22Rv1 (cell line): ENCODE measurements around the gene PYY.

Source experiments
- CTCF ChIP-seq: fragments of 450-650 bp; IDR thresholded peaks from 2 replicates; pipeline ENCODE4 v1.5.1; 2017; ENCODE audit warnings: mild to moderate bottlenecking
- ZFX ChIP-seq: fragments of 450-650 bp; IDR thresholded peaks from 2 replicates; pipeline ENCODE4 v1.6.1; 2017; ENCODE audit warnings: antibody characterized with exemption, borderline replicate concordance

GRCh38 chr17:43998552-43998951 lies 44.8 kb upstream of the PYY start:
- TF ChIP-seq CTCF = no peak
- no peak for TF ChIP-seq ZFX
